Stimulated activated CD4-positive, alpha-beta T cell treated with anti-CD3 and anti-CD28 coated beads, Interleukin-12 subunit alpha, Interleukin-12 subunit beta, amount 100 ng/mL, for 24 hours (primary cell): ENCODE results near the gene ATP1A1.

Experiments
- DNase-seq, 2 experiments: peaks; one replicate each; pipeline ENCODE4 v3.0.0-alpha.2; 2020; ENCODE audit warnings: low read depth in 2 of 2

The ATP1A1 gene

GRCh38 chr1:116372191-116372590 is 853 bp upstream of the ATP1A1 start:
- no peak for DNase-seq

DNA sequence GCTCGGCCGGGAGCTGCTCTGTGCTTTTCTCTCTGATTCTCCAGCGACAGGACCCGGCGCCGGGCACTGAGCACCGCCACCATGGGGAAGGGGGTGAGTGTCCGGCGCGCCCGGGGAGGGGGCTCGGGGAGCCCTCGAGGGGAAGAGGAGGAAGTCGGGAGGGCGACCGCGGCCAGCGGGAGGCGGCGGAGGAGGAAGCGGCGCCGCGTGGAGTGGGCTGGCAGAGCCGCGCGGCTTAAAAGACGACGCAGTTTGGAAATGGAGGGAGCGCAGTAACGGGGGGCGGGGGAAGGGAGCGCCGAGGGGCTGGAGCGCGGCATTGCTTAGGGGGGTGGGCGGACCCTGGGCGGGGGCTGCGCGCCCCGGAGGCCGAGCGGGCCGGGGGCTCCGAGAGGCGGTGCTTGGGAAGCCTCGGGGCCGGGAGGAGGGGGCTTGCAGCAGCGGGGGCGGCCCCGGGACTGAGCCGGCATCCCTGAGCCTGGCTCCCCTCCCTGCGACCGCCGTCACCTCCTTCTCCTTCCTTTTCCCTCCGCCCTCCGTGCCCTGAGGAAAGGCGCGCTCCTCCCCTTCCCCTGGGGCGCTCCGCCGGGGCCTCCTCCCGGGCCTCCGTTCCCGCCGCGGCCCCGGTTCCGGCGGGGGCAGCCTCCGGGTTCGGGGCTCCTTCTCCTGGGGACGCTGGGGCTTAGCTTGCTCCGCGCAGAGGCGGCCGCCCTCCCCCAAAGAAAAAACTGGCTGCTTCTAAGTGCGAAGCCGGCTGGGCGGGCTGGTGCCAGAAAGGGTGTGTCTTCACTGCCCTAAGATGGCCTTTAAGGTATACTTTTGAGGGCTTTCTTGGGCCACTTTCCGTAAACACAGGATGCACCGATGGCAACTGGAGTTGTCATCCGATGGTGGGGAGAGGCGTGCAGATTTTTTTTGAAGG is 648 bp downstream of the ATP1A1 start:
- DNase-seq, result peak; percentile 29 to 48

- DNase-seq, result no peak
Measured at GRCh38 chr1:116374353-116375147, 1.5 kb downstream of the ATP1A1 start.

DNA sequence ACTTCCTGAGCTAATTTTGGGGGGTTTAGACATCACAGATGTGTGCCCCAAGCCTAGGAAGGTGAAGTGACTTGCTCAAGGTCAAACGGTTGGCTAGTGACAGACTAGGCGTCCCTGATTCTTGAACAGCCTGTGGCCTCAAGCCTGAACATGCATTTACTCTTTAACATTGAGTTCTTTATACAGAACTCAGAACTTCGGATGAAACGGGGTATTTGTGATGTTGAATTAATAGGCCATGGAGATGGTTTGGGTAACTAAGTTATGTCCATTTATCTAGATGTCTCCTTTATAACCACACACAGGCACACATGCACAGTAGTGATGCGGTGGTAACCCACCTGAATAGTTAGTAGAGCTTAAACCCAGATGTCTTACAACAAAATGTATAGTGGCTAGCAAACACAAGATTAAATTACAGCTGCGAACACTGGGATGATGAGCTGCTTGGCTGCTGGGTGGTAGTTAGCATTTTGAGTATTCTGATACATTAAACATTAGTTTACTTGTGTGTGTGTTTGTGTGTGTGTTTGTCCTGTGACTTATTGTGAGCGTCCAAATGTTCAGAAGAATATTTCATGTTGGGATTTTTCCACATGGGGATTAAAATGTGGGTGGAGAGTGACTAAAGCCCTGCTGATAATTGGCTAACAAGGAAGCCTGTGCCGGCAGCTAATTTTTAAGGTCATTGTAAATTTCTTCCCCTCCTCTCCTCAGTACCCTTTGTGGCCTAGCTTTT is 2.3 kb downstream of the ATP1A1 start:
- no peak for DNase-seq

DNA sequence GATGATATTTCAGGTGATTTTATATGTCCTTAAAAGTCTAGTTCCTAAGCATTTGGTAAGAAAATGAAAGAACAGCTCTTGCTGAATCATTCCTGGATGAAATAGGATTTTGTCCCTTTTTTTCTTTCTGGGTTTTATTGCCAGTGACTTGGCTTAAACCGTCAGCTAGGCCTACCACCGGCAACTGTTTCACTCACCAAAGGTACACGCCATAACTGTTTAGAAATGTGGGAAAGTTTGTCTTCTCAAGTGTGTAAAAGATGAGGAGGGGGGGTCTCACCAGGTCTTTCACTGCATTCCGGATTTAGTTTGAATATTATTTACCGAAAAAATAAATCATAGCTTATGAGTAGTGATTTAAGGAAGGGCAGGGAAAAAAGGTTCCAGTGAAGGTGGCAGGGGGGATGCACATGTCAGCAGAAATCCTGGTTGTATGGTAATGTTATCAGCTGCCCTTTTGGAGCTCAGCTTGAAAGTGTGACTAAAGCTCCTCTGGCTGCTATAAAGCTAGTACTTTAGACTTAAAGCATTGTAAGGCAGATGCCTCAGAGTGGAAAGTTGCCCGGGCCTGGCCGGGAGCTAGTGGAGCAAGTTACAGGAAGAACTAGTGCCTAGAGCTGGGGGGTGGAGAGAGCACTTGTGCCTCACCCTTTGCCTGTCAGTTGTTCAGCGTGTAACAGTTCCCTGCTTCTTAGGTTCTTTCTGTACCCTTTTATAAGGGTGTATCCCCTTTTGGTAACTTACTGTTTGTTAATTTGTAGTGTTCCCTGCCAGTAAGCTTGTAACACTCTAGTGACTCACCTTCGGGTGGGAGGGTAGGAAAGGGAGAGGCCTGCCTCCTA is 3.1 kb downstream of the ATP1A1 start:
- DNase-seq, result peak; percentile 21 to 49

GRCh38 chr1:116376729-116377086 is 3.7 kb downstream of the ATP1A1 start:
- no peak for DNase-seq

- DNase-seq, result peak; percentile 15 to 18
Measured at GRCh38 chr1:116377541-116378529, 4.8 kb downstream of the ATP1A1 start.

GRCh38 chr1:116379057-116379630 is 6.1 kb downstream of the ATP1A1 start:
- no peak for DNase-seq

DNA sequence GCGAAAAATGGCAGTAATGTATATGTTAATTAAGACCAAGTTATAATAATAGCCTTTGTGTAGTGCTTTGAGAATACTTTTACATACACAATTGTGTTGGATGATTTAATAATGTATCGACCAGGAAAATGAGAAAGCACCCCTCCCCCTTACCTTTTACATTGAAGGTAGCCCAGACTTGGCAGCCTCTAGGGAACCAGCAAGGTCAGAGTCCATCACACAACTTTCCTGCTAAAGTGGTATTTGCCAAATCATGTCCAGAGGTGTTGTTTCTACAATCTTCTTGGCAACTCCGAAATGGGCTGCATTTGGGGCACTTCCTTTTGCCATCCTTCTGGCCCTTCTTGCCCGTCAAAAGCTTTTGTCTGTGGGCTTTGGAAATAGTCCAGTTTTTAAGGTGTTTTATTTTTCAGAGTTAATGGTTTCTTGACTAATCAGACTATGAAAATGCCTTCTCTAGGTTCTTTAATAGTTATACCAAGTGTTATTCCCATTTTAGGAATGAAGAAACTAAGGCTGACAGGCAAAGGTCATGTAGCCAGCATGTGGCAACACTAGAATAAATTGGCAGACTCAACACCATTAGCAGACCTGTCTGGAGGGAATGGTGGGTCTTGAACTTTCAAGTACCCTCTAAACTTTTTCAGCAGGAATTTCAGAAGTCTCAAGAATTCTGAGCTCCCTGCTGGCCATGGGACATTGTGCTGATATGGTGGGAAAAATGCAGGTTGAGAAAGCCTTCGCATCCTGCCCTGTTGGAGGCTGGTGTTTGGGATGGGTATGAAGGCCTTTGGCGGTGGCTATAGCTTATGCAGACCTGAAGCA is 6.8 kb downstream of the ATP1A1 start:
- DNase-seq, result no peak

GRCh38 chr1:116380499-116381242 is 7.6 kb downstream of the ATP1A1 start:
- DNase-seq, result no peak

DNA sequence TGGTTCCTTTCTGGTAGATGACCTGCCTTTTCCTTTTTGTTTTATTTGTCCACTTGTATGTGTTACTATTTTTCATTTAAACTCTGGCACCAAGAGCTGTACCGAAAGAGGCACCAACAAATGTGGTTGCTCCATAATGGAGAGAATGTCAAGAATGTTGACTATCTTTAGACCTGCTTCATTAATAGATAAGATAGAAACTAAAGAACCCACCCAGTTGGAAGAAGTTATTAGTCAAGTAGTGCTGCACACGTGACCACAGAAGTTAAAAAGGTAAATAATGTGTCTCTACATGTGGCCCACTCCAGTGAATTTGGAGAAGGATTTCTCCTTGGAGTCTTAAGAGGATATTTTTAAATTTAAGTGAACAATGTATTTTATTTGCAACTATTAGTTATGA is 9.3 kb downstream of the ATP1A1 start:
- no peak for DNase-seq

DNA sequence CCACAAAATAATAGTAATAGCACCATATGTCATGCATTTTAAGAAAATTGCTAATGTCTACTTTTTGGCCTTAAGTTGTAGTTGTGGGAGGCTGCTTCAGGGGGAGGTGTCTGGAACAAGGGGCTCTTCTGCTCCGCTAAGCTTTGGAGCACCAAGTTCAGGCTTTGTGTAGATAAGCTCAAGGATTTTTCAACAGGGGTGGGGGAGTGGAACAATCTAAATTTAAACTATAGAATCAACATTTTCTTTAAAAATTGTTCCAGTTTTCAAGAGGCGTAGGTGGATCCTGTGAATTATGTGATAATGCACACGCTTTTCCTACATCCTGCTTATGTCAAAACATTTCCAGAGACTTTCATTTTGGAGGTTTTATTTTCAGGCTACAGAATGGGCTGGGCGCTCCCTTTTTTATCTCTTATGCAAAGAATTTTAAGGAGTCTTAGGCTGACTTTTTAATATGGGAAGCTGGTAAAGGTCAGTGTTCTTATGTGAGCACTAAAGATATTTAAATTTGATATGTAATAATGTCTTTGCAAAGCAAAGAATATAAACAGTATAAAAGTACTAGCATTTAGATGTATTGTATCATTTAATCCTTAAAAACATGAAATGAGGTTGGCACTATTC is 9.9 kb downstream of the ATP1A1 start:
- DNase-seq, result no peak

DNA sequence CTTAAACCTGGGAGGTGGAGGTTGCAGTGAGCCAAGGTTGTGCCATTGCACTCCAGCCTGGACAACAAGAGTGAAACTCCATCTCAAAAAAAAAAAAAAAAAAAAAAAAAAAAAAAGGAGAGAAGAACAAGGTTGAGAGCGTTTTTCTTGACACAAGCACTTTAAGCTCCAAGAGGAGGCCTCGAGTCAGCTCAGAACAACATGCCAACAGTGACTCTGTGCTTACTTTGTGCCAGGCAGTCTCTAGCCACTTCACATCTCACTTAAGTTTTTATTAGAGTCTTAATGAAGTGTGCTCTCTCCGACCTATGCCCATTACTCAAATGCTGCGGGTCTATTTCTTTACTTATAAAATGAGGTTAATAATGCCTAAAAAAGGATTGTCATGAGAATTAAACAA is 13.0 kb downstream of the ATP1A1 start:
- DNase-seq, result no peak

- DNase-seq, result no peak
Measured at GRCh38 chr1:116387551-116387950, 14.5 kb downstream of the ATP1A1 start.

DNA sequence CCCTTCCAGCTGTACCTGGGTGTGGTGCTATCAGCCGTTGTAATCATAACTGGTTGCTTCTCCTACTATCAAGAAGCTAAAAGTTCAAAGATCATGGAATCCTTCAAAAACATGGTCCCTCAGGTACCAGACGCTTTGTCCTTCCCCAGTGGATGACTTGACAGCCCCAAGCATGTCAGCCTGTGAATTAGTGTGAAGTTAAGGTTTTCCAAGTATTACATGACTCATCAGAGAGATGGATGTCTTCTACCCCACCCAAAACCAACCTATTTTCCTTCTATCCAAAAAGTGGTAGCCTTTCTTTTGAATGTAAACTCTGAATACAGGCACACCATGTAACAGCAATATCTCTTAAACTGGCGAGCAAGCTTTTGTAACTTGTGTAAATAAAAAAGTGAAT is 15.1 kb downstream of the ATP1A1 start:
- DNase-seq, result no peak

GRCh38 chr1:116389013-116389412 is 16.0 kb downstream of the ATP1A1 start:
- DNase-seq, result no peak

- no peak for DNase-seq
Measured at GRCh38 chr1:116389686-116390085, 16.6 kb downstream of the ATP1A1 start.

GRCh38 chr1:116390195-116390594 is 17.2 kb downstream of the ATP1A1 start:
- DNase-seq, result peak in 1 of 2 experiments; percentile 22
